ENCODE data around the gene BSN.

The BSN gene

GRCh38 chr3:49701388-49702077 is 147.3 kb downstream of the BSN start:
- DNase-seq: no peak

GRCh38 chr3:49702672-49703071 is 148.4 kb downstream of the BSN start:
- no peak for DNase-seq

GRCh38 chr3:49703443-49703927 is 149.2 kb downstream of the BSN start:
- no peak for DNase-seq

- DNase-seq: no peak
Measured at GRCh38 chr3:49703956-49704355, 149.7 kb downstream of the BSN start.

GRCh38 chr3:49704629-49705028 is 150.4 kb downstream of the BSN start:
- DNase-seq: no peak

- DNase-seq: no peak
Measured at GRCh38 chr3:49705390-49705960, 151.2 kb downstream of the BSN start.

GRCh38 chr3:49706456-49707112 is 152.3 kb downstream of the BSN start:
- no peak for DNase-seq

- no peak for DNase-seq
Measured at GRCh38 chr3:49707113-49707480, 152.8 kb downstream of the BSN start.

GRCh38 chr3:49709852-49710251 is 155.6 kb downstream of the BSN start:
- DNase-seq: no peak

- no peak for DNase-seq
Measured at GRCh38 chr3:49711489-49711888, 157.2 kb downstream of the BSN start.

GRCh38 chr3:49712166-49712565 is 157.9 kb downstream of the BSN start:
- no peak for DNase-seq

GRCh38 chr3:49712631-49713317 is 158.5 kb downstream of the BSN start:
- no peak for DNase-seq

GRCh38 chr3:49713336-49714105 is 159.2 kb downstream of the BSN start:
- no peak for DNase-seq

GRCh38 chr3:49714728-49715550 is 160.7 kb downstream of the BSN start:
- no peak for DNase-seq

- DNase-seq: no peak
Measured at GRCh38 chr3:49715611-49716121, 161.4 kb downstream of the BSN start.

GRCh38 chr3:49716169-49716568 is 161.9 kb downstream of the BSN start:
- DNase-seq: no peak

- no peak for DNase-seq
Measured at GRCh38 chr3:49716691-49717210, 162.5 kb downstream of the BSN start.

GRCh38 chr3:49717211-49717958 is 163.1 kb downstream of the BSN start:
- no peak for DNase-seq

GRCh38 chr3:49717959-49718857 is 163.9 kb downstream of the BSN start:
- no peak for DNase-seq

GRCh38 chr3:49718858-49719213 is 164.6 kb downstream of the BSN start:
- DNase-seq: no peak

Data from NCI-H510A (cell line).